H1 (cell line): Measurements from ENCODE around the gene KRTAP12-2. TPM values are rescaled to one million over a fixed set of nuclear protein-coding genes. Genes with fewer than 3 reads are reported as not detected.

Source experiments
- CTCF ChIA-PET: fragments of 300-600 bp; sonication (Branson Sonifier 250); formaldehyde crosslinking; loops from one replicate; lab custom pipeline; 2021; ENCODE audit not compliant: partially characterized antibody; lab: Charles Lee
- POLR2A ChIA-PET: fragments of 300-600 bp; sonication (Branson Sonifier 250); formaldehyde crosslinking; loops from one replicate; lab custom pipeline; 2021; ENCODE audit warnings: inconsistent platforms; ENCODE audit not compliant: partially characterized antibody; lab: Charles Lee
- DNase-seq, 2 experiments: peaks; one replicate each; pipeline versions ENCODE4 v3.0.0 to v3.0.0-alpha.2; 2010 to 2022; ENCODE audit warnings: low spot score in 2 of 2, low read depth in 1 of 2, mixed read lengths in 1 of 2
- FAIRE-seq: peaks from 2 replicates; lab custom pipeline; 2011; peaks lifted over from hg19 to GRCh38; lab: Jason Lieb, UNC
- H2AFZ ChIP-seq: 2 replicates; pipeline ENCODE4 v1.8.1; 2012; ENCODE audit warnings: low read length, inconsistent platforms
- H2AK5ac ChIP-seq: 2 replicates; pipeline ENCODE4 v1.6.1; 2013; ENCODE audit warnings: low read depth, low read length
- H2BK120ac ChIP-seq: replicated peaks from 2 replicates; pipeline ENCODE3; 2013; ENCODE audit warnings: low read depth, low read length, inconsistent platforms
- H2BK12ac ChIP-seq: 2 replicates; pipeline ENCODE4 v1.6.1; 2013; ENCODE audit warnings: low read depth, low read length
- H2BK15ac ChIP-seq: 2 replicates; pipeline ENCODE4 v1.6.1; 2013; ENCODE audit warnings: low read length
- H2BK20ac ChIP-seq: 2 replicates; pipeline ENCODE4 v1.6.1; 2013; ENCODE audit warnings: low read length
- H2BK5ac ChIP-seq: 2 replicates; pipeline ENCODE4 v1.6.1; 2013; ENCODE audit warnings: low read depth, low read length
- H3K14ac ChIP-seq: 2 replicates; pipeline ENCODE4 v1.6.1; 2013; ENCODE audit warnings: inconsistent platforms; ENCODE audit not compliant: insufficient read length
- H3K18ac ChIP-seq: 2 replicates; pipeline ENCODE4 v1.6.1; 2013; ENCODE audit warnings: low read length; ENCODE audit errors: extremely low read depth
- H3K23ac ChIP-seq: 2 replicates; pipeline ENCODE4 v1.6.1; 2013; ENCODE audit warnings: inconsistent platforms; ENCODE audit not compliant: insufficient read length
- H3K23me2 ChIP-seq: 2 replicates; pipeline ENCODE4 v1.6.1; 2013; ENCODE audit warnings: low read depth, low read length
- H3K27ac ChIP-seq: 2 replicates; pipeline ENCODE4 v1.6.1; 2011; ENCODE audit warnings: low read depth, low read length, inconsistent platforms
- H3K27me3 ChIP-seq, 4 experiments: replicated peaks in 1 of 4; 1 replicate in 1 of 4; 2 replicates in 3 of 4; pipeline versions ENCODE4 v1.6.1 to v1.8.1; 2011 to 2013; ENCODE audit warnings: low read length in 3 of 4, mild to moderate bottlenecking in 3 of 4, inconsistent platforms in 2 of 4, mixed read lengths in 2 of 4, moderate library complexity in 1 of 4; ENCODE audit not compliant: control insufficient read depth in 3 of 4, insufficient read depth in 3 of 4; ENCODE audit errors: extremely low read depth in 1 of 4
- H3K36me3 ChIP-seq, 4 experiments: 2 replicates each; pipeline versions ENCODE4 v1.6.1 to v1.8.1; 2011 to 2013; ENCODE audit warnings: mild to moderate bottlenecking in 4 of 4, low read length in 3 of 4, moderate library complexity in 2 of 4, control low read depth in 1 of 4, inconsistent platforms in 1 of 4; ENCODE audit not compliant: insufficient read depth in 4 of 4, control insufficient read depth in 2 of 4
- H3K4ac ChIP-seq: replicated peaks from 2 replicates; pipeline ENCODE3; 2013; ENCODE audit warnings: low read length, low read depth, mixed read lengths, inconsistent platforms; ENCODE audit not compliant: insufficient read length
- H3K4me1 ChIP-seq, 4 experiments: replicated peaks in 1 of 4; 1 replicate in 1 of 4; 2 replicates in 3 of 4; pipeline versions ENCODE4 v1.6.1 to v1.8.1; 2011 to 2013; ENCODE audit warnings: low read length in 3 of 4, inconsistent platforms in 2 of 4, mixed read lengths in 1 of 4; ENCODE audit not compliant: insufficient read depth in 4 of 4, control insufficient read depth in 3 of 4
- H3K4me2 ChIP-seq, 2 experiments: 2 replicates each; pipeline versions ENCODE4 v1.6.1 to v1.8.1; 2011 to 2013; ENCODE audit warnings: low read depth in 2 of 2, low read length in 2 of 2, control low read depth in 1 of 2, inconsistent platforms in 1 of 2, mild to moderate bottlenecking in 1 of 2; ENCODE audit not compliant: insufficient read depth in 1 of 2
- H3K4me3 ChIP-seq, 4 experiments: fragments of 200-600, 300-600 bp in 1 of 4; sonication (generic), shearing (Covaris generic), sonication (Bioruptor Twin) in 1 of 4; 2 replicates each; pipeline versions ENCODE4 v1.5.1 to v1.8.1; 2011 to 2016; ENCODE audit warnings: low read length in 4 of 4, low read depth in 3 of 4, control low read depth in 2 of 4, inconsistent platforms in 2 of 4, mild to moderate bottlenecking in 2 of 4, mixed read lengths in 1 of 4, moderate library complexity in 1 of 4; ENCODE audit not compliant: insufficient read depth in 2 of 4; ENCODE audit errors: extremely low read depth in 1 of 4
- H3K56ac ChIP-seq: replicated peaks from 2 replicates; pipeline ENCODE3; 2013; ENCODE audit warnings: low read depth, mild to moderate bottlenecking, mixed read lengths, low read length, inconsistent platforms; ENCODE audit not compliant: insufficient read length
- H3K79me1 ChIP-seq: 2 replicates; pipeline ENCODE4 v1.6.1; 2013; ENCODE audit warnings: low read depth, low read length, control low read depth
- H3K79me2 ChIP-seq, 2 experiments: 2 replicates each; pipeline versions ENCODE4 v1.6.1 to v1.8.1; 2012 to 2013; ENCODE audit warnings: low read length in 2 of 2, mild to moderate bottlenecking in 2 of 2, inconsistent platforms in 1 of 2; ENCODE audit not compliant: insufficient read depth in 2 of 2, control insufficient read depth in 1 of 2
- H3K9ac ChIP-seq, 4 experiments: replicated peaks in 1 of 4; 1 replicate in 1 of 4; 2 replicates in 3 of 4; pipeline versions ENCODE4 v1.6.1 to v1.8.1; 2011 to 2013; ENCODE audit warnings: low read depth in 3 of 4, low read length in 3 of 4, control low read depth in 2 of 4, mild to moderate bottlenecking in 2 of 4, moderate library complexity in 2 of 4, inconsistent platforms in 1 of 4; ENCODE audit errors: extremely low read depth in 1 of 4
- H3K9me3 ChIP-seq, 2 experiments: 2 replicates each; pipeline versions ENCODE4 v1.6.1 to v1.8.1; 2012 to 2013; ENCODE audit warnings: mild to moderate bottlenecking in 2 of 2, moderate library complexity in 2 of 2, control low read depth in 1 of 2, inconsistent platforms in 1 of 2, low read depth in 1 of 2, low read length in 1 of 2, mixed read lengths in 1 of 2; ENCODE audit not compliant: insufficient read depth in 2 of 2
- H4K20me1 ChIP-seq, 2 experiments: replicated peaks in 1 of 2; 2 replicates each; pipeline versions ENCODE3 to v1.8.1; 2011 to 2013; ENCODE audit warnings: inconsistent platforms in 2 of 2, low read length in 2 of 2, mild to moderate bottlenecking in 1 of 2; ENCODE audit not compliant: insufficient read depth in 2 of 2, control insufficient read depth in 1 of 2
- H4K5ac ChIP-seq: 2 replicates; pipeline ENCODE4 v1.6.1; 2013; ENCODE audit warnings: low read length, low read depth, mixed read lengths, inconsistent platforms; ENCODE audit not compliant: insufficient read length
- H4K8ac ChIP-seq: 2 replicates; pipeline ENCODE4 v1.8.0; 2013; ENCODE audit warnings: mild to moderate bottlenecking, moderate library complexity, low read length, inconsistent platforms; ENCODE audit not compliant: insufficient read depth; ENCODE audit errors: extremely low read depth
- H4K91ac ChIP-seq: replicated peaks from 2 replicates; pipeline ENCODE3; 2013; ENCODE audit warnings: low read length, mixed read lengths, inconsistent platforms; ENCODE audit not compliant: insufficient read length
- WGBS, 2 experiments: shearing (Covaris generic) in 1 of 2; methylation state at CpG; one replicate each; pipeline versions ENCODE4 v1.1.6 to v1.1.7; 2013 to 2015; ENCODE audit warnings: low lambda C conversion rate in 2 of 2, mixed read lengths in 2 of 2, inconsistent platforms in 1 of 2, low coverage in 1 of 2, missing lambda C conversion rate in 1 of 2; ENCODE audit not compliant: insufficient replicate concordance in 2 of 2, insufficient coverage in 1 of 2, insufficient read length in 1 of 2; ENCODE audit errors: extremely low coverage in 1 of 2, missing lambda C conversion rate in 1 of 2; 5-methylcytosine and 5-hydroxymethylcytosine counted together
- polyA plus RNA-seq, 7 experiments: library from polyadenylated mRNA; depleted of rRNA in 3 of 7; stranded (reverse) in 5 of 7; unstranded in 2 of 7; fragments of >200 nt in 5 of 7; fragments of 200-250 nt in 2 of 7; gene quantifications; 1 replicate in 5 of 7; 2 replicates in 1 of 7; 4 replicates in 1 of 7; pipeline versions ENCODE4 v1.2.1 to v1.2.3, GENCODE V29; 2011 to 2013; ENCODE audit warnings: missing spikeins in 2 of 7, mixed read lengths in 2 of 7
- total RNA-seq: library from RNA; stranded (reverse); fragmentation: NEBNext Ultra II Directional; extraction: Animal tissue kit (Norgen Biotek cat#: 25700); gene quantifications from 2 replicates; pipeline ENCODE4 v1.2.1, GENCODE V29; 2021
- TF ChIP-seq, protein P1 (sequence below): IDR thresholded peaks from 2 replicates; pipeline ENCODE4 v1.6.1; 2012; ENCODE audit warnings: inconsistent platforms

Gene KRTAP12-2
- total and polyA plus RNA-seq, 2 of the 8 experiments (the other 6 are each of a cell fraction or from before 2014, with no cell fraction given): 0.50 TPM; not detected in 1

DNA sequence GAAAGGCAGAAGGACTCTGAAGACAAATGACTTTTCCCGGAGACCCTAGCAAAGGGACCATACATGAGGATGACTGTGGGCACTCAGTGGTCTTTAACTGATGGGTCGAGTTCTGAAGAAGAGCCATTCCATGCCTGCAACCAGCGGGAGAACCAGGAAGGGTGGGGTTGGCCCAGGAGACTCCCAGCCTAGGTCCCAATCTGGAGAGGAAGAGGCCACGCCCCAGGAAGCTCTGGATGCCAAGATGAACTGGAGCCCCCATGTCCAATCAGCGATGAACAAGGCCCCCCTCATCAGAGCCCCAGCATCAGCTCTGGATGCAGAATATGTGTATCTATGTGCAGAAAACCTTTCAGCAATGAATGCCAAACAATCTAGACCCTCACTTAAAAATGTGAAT, 26.0 kb downstream of the KRTAP12-2 start:
- Histone ChIP-seq H3K4ac (no peak overlapping the region), H3K9me3 (peaks cover 3 to 8% of the 10 kb centered on the region in 2 experiments; a peak in 2 of 4 replicates), H3K4me2 (no peak overlapping the region), H4K5ac (no peak overlapping the region), H3K23me2 (no peaks in the 10 kb centered on the region; the same call in 1 of the 2 replicates), H3K27me3 (no peaks in the 10 kb centered on the region), H2BK12ac (no peak overlapping the region), H3K18ac (no peak overlapping the region), H3K9ac (no peak overlapping the region), H2AFZ (no peak overlapping the region), H3K79me1 (no peaks in the 10 kb centered on the region), H3K14ac (no peak overlapping the region), H4K8ac (no peak overlapping the region), H2BK120ac (no peak overlapping the region), H4K91ac (no peak overlapping the region), H3K27ac (no peak overlapping the region), H2AK5ac (no peak overlapping the region), H2BK5ac (no peak overlapping the region), H3K56ac (no peak overlapping the region), H2BK15ac (no peak overlapping the region), H2BK20ac (no peak overlapping the region), H4K20me1 (peaks cover 0 to 3% of the 10 kb centered on the region in 2 experiments), H3K4me1 (no peaks in the 10 kb centered on the region; a peak in 1 of 7 replicates), H3K36me3 (no peaks in the 10 kb centered on the region), H3K23ac (no peak overlapping the region), H3K4me3 (no peak overlapping the region), H3K79me2 (no peaks in the 10 kb centered on the region)
- FAIRE-seq (no peak), DNase-seq (no peak)
- POLR2A ChIA-PET: no interaction called here
- TF ChIP-seq, protein P1, sequence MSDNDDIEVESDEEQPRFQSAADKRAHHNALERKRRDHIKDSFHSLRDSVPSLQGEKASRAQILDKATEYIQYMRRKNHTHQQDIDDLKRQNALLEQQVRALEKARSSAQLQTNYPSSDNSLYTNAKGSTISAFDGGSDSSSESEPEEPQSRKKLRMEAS: no peak
- 93% methylated on average over 5 of the region's 5 CpGs; no CpG with 5 or more reads in 1 of the 2 experiments for WGBS, 2 experiments
- CTCF ChIA-PET: no interaction called here
